Pancreas (tissue), 10 donors: ENCODE data around the gene HSFY2. TPM values are rescaled to one million over a fixed set of nuclear protein-coding genes. Genes with fewer than 3 reads are reported as not detected.
"Not testable (repeated sequence)": the region's sequence is repeated elsewhere in the genome, so short reads cannot be mapped to it uniquely, and the experiment has no call there.

Source experiments
- ATAC-seq, 4 donors: fragments of 200-7000 bp; cut with Tn5 transposase; one replicate each; pipeline versions ENCODE4 v1.8.0 to v1.9.1; 2020; ENCODE audit warnings: mild to moderate bottlenecking in 4 of 4, moderate library complexity in 4 of 4
- DNase-seq, 6 donors: peaks; one replicate each; pipeline ENCODE4 v3.0.0-alpha.2; 2020
- FAIRE-seq: peaks from 2 replicates; lab custom pipeline; 2012; peaks lifted over from hg19 to GRCh38; lab: Jason Lieb, UNC
- H3K27ac ChIP-seq, 4 donors: fragments of 200-600 bp; sonication (generic); 1 replicate in 3 of 4; 2 replicates in 1 of 4; pipeline versions ENCODE4 v1.5.0 to v1.8.0; 2020
- H3K27me3 ChIP-seq, 4 donors: fragments of 200-600 bp; one replicate each; pipeline ENCODE4 v1.8.0; 2021
- H3K36me3 ChIP-seq, 3 donors: fragments of 200-600 bp; sonication (generic) in 1 of 3; one replicate each; pipeline versions ENCODE4 v1.5.0 to v1.8.0; 2020 to 2021
- H3K4me1 ChIP-seq, 3 donors: fragments of 200-600 bp; one replicate each; pipeline ENCODE4 v1.8.0; 2021
- H3K4me3 ChIP-seq, 4 donors: fragments of 200-600 bp; sonication (generic) in 2 of 4; one replicate each; pipeline versions ENCODE4 v1.5.0 to v1.8.0; 2020 to 2021
- H3K9me3 ChIP-seq, 4 donors: fragments of 200-600 bp; one replicate each; pipeline ENCODE4 v1.8.0; 2021
- WGBS, 2 donors: extraction: QIAGEN DNeasy Blood & Tissue Kit; methylation state at CpG; one replicate each; pipeline ENCODE4 v1.1.7; 2013; 5-methylcytosine and 5-hydroxymethylcytosine counted together
- intact Hi-C, 3 donors: fragments of 100-400 bp; cut with DNase I; formaldehyde crosslinking; loops; one replicate each; pipeline versions ENCODE4 v1.11.1 to v1.14.2; 2022
- polyA plus RNA-seq, 2 donors: library from polyadenylated mRNA; stranded (reverse); fragments of 200-250 nt; gene quantifications; one replicate each; pipeline ENCODE4 v1.2.3, GENCODE V29; 2013
- total RNA-seq, 6 donors: library from RNA; stranded (reverse); fragmentation: NEBNext Ultra II Directional in 4 of 6; extraction: Animal tissue kit (Norgen Biotek cat#: 25700) in 4 of 6; gene quantifications; one replicate each; pipeline versions ENCODE4 v1.2.1 to v1.2.4, GENCODE V29; 2021 to 2023
- donor health status: healthy with polysubstance abuse.
- donor health status: DM: no; HTN: no; CAD: no; lungs with moderate emphysema.
- donor health status: DM: no; HTN: no; CAD: no.
- donor health status: control.
- donor health status: control.
- donor health status: Bipolar disorder and iron deficiency.
- donor health status: DM: yes; HTN: yes; CAD: no.
- donor health status: DM: no; HTN: no; CAD: no.
- donor health status: DM: no; HTN: no; CAD: no.
- donor health status: DM: yes; HTN: yes; CAD: no.

The HSFY2 gene, protein sequence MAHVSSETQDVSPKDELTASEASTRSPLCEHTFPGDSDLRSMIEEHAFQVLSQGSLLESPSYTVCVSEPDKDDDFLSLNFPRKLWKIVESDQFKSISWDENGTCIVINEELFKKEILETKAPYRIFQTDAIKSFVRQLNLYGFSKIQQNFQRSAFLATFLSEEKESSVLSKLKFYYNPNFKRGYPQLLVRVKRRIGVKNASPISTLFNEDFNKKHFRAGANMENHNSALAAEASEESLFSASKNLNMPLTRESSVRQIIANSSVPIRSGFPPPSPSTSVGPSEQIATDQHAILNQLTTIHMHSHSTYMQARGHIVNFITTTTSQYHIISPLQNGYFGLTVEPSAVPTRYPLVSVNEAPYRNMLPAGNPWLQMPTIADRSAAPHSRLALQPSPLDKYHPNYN
- total RNA-seq (not detected), polyA plus RNA-seq (not detected)

DNA sequence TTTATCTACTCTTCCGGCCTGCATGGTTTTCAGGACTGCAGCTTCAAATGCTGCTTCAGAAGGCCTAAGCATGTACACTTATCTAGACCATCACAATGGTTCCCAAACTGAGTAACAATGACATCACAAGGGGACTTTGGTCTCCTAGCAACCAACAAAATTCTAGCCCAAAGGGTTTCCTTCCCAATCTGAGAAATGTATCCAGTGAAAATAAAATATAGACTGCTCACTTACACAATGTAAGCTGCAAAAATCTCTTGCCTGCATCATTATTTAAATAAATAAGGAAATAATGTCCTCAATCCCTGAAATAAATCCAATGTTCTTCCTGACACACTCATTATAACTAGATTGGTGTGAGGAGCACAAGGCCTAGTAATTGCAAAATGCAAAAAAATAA is at the start of gene HSFY2:
TSS of gene HSFY2 (minus strand) at position 101 of the 400 bp plus-strand sequence. CDS start 117 bp downstream, outside the sequence.
- H3K9me3 ChIP-seq, H3K27ac ChIP-seq, H3K36me3 ChIP-seq, H3K4me1 ChIP-seq, DNase-seq, intact Hi-C loops, FAIRE-seq, H3K27me3 ChIP-seq, ATAC-seq, H3K4me3 ChIP-seq: not testable (repeated sequence)
- no CpG with 5 or more reads among the region's 1 CpG for WGBS, 2 donors

DNA sequence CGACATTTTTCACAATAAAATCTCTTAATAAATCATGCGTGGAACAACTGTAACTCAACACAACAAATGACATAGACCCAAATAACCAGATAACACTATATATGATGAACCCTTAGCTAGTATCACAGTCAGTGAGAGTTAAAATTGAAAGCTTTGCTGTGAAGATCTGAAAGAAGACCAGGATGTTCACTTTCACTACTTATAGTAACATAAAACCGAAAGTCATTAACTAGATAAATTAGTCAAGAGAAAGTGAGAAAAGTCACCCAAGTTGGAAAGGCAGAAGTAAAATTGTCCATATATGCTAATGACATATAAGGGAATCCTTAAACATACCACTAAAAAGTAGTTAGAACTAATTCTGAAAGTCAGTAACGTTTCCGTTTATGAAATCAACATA is 42.2 kb upstream of the HSFY2 start:
- WGBS, 2 donors = no CpG with 5 or more reads among the region's 5 CpGs
- FAIRE-seq, intact Hi-C loops, H3K27ac ChIP-seq, H3K4me3 ChIP-seq, H3K36me3 ChIP-seq, H3K9me3 ChIP-seq, ATAC-seq, H3K4me1 ChIP-seq, H3K27me3 ChIP-seq, DNase-seq: not testable (repeated sequence)

DNA sequence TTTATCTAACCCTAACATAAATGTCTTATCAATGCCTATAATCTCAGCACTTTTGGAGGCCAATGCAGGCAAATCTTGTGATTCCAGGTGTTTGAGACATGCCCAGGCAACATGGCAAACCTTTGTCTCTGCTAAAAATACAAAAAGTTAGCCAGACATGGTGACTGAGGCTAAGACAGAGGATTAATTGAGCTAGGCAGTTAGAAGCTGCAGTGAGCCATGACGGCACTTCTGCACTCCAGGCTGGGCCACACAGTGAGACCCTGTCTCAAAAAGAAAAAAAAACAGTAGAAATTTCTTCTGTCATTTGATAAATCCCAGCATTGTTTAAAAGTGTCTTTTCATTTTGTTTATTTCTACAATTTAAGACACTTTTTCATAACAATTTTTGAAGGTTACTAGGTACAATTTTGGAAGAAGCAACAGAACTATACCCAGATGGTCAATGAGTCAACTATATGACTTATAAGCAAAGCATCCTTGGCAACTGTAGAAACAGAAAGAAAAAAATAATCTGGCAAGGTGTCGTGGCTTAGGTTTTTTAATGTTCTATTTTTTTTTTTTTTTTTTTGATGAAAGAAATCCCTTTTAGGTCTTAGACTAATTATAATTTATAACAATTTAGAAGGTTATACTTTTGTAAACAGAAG is 15.3 kb upstream of the HSFY2 start:
- H3K27me3 ChIP-seq, DNase-seq, H3K4me3 ChIP-seq, H3K36me3 ChIP-seq, H3K27ac ChIP-seq, H3K9me3 ChIP-seq, intact Hi-C loops, H3K4me1 ChIP-seq, FAIRE-seq, ATAC-seq: not testable (repeated sequence)
- WGBS, 2 donors = no CpG with 5 or more reads among the region's 2 CpGs

DNA sequence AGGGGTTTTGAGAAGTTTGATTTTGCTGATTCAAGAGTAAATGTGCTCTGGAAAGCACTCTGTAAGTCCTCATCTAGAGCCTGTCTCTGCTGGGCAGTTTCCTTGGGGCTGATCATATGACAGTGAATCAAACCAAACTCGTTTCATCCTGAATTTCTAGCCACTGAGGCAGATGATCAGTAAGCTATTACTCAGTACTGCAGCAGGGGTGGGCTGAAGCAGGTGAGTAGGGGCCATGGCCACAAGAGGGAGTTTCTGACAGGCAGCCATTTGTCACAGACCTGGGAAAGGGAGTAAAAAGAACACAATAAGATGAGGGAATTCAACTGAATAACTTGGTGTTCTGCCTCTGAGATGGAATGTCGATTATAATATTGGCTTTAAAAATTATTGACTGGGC is 19.5 kb downstream of the HSFY2 start:
- H3K9me3 ChIP-seq, intact Hi-C loops, H3K27ac ChIP-seq, FAIRE-seq, H3K27me3 ChIP-seq, ATAC-seq, H3K4me3 ChIP-seq, H3K36me3 ChIP-seq, DNase-seq, H3K4me1 ChIP-seq: not testable (repeated sequence)
- WGBS, 2 donors = no CpG with 5 or more reads among the region's 2 CpGs

DNA sequence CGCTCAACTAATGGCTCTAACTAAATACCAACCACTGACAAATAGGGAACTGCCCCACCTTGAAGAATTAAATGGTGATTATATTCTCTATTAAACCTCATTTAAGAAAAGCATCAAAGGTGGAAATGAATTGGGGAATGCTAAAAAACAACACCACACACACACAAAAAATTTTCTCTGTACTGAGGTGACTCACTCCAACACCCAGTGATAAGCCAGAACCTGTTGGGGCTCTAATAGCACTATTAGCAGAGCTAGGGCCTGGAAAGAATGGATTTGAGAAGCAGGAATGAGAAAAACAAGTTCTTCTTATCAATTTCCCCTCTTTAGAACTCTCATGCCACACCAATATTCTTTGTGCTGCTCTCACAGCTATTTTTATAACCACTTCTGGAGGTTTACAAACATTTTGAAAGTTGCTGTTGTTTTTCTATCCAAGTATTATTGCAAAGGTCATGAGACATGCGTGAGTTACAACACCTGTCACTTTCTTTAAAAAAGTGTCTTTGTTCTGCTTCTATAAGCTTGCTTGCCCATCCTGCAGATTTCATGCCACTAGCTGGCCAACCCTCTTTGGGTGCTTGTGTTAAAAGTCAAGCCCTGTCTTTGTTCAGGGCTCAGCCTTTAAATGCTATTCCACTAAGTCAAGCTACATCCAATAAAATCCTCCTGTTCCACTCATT is 20.3 kb downstream of the HSFY2 start:
- H3K9me3 ChIP-seq, intact Hi-C loops, ATAC-seq, DNase-seq, H3K27me3 ChIP-seq, H3K4me3 ChIP-seq, H3K4me1 ChIP-seq, H3K36me3 ChIP-seq, FAIRE-seq, H3K27ac ChIP-seq: not testable (repeated sequence)
- no CpG with 5 or more reads among the region's 2 CpGs for WGBS, 2 donors

DNA sequence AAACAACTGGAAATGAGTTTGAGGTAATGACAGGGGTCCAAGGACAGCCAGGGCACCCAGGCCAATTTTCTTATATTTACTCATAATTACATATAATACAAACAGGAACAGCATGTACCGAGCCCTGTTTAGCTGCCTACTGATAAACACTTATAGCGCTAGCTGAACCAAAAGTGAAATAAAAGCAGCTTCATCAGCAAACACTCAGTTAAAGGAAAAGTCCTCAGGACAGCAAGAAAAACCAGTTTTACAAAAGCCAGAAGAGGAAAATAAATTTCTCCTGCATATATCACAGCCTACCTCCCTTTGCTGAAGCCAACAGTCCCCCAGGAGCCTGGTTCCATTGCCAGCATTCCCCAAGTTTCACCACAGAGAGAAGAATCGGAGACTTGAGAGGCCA is 49.8 kb downstream of the HSFY2 start:
- H3K27me3 ChIP-seq, FAIRE-seq, intact Hi-C loops, H3K9me3 ChIP-seq, H3K27ac ChIP-seq, H3K36me3 ChIP-seq, DNase-seq, H3K4me3 ChIP-seq, H3K4me1 ChIP-seq, ATAC-seq: not testable (repeated sequence)
- WGBS, 2 donors = no CpG with 5 or more reads among the region's 3 CpGs

Other genes with a start within 250 kb of the HSFY2 start
- not detected for gene HSFY1, start 227.0 kb downstream of the HSFY2 start, total RNA-seq
- not detected for gene HSFY1, start 227.0 kb downstream of the HSFY2 start, polyA plus RNA-seq